HG02759 (cell line): Measurements from ENCODE around the gene APOBEC3C.
"Not testable (repeated sequence)": the region's sequence is repeated elsewhere in the genome, so short reads cannot be mapped to it uniquely, and the experiment has no call there.

Source experiments
- ATAC-seq: cut with Tn5 transposase; IDR thresholded peaks from one replicate; pipeline ENCODE4 v1.9.1; 2021; ENCODE audit warnings: mild to moderate bottlenecking, moderate library complexity; ENCODE audit not compliant: unreplicated experiment

APOBEC3C gene

DNA sequence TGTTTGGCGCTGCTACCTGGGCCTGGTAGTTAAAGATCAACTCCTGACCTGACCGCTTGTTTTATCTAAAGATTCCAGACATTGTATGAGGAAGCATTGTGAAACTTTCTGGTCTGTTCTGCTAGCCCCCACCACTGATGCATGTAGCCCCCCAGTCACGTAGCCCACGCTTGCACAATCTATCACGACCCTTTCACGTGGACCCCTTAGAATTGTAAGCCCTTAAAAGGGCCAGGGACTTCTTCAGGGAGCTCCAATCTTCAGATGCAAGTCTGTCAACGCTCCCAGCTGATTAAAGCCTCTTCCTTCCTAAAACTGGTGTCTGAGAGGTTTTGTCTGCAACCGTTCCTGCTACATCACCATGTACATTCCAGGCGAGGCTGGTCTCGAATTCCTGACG lies 41.6 kb downstream of the APOBEC3C start:
- no peak for ATAC-seq

DNA sequence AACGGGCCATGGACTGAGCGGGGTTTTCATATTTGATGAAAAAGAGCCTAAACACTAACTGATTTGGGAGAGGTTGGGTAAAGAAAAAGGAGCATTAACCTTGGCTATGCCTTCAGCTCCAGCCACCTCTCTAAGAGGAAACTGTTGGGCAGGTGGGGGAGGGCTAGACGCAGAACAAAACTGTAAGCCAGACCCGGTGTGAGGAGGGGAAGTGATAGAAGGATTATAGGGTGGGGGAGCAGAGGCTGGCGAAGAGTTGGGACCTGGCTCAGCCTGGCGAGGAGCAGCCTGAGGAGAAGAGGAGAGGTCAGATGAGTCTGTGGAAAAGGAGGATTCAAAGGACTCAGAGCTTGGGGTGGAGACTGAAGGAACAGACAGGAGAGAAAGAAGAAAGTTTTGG lies 47.2 kb downstream of the APOBEC3C start:
- ATAC-seq: not testable (repeated sequence)

DNA sequence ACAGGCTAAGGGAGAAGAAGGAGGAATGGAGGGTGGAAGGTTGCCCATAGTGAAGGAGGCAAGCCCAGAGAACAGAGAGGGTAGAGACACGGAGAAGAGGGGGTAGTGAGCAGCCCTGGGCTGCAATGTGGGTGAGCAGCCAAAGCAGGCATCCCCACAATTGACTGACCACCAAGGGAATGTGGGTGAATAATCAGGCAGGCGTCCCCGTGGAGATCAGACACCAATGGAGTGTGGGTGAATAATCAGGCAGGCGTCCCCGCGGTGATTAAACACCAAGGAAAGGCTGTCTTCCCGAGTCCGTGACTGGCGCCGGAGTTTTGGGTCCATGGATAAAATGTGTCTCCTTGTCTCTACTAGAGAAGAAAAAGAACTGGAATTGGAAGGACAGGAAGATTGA lies 47.9 kb downstream of the APOBEC3C start:
- not testable (repeated sequence) for ATAC-seq

- ATAC-seq: not testable (repeated sequence)
These were observed 49.8 kb downstream of the APOBEC3C start for GRCh38 chr22:39063904-39064303.

- ATAC-seq: not testable (repeated sequence)
These were observed 52.6 kb downstream of the APOBEC3C start for GRCh38 chr22:39066442-39067276.

- no peak for ATAC-seq
These were observed 54.2 kb downstream of the APOBEC3C start for GRCh38 chr22:39068033-39068785.
